Activated CD4-positive, alpha-beta T cell treated with anti-CD3 and anti-CD28 coated beads, Interleukin-2, amount 10 ng/mL, durations not matched to agents 24 days and 14 days (primary cell): ENCODE data around the gene SGSH. TPM values are rescaled to one million over a fixed set of nuclear protein-coding genes. Genes with fewer than 3 reads are reported as not detected.

Source experiments
- DNase-seq: peaks from one replicate; pipeline ENCODE4 v3.0.0; 2022
- H3K27ac Mint-ChIP-seq: one replicate; pipeline ENCODE4 v1.8.0; 2022; ENCODE audit warnings: mild to moderate bottlenecking, mixed read lengths
- H3K27me3 Mint-ChIP-seq: one replicate; pipeline ENCODE4 v1.8.0; 2022; ENCODE audit warnings: mixed read lengths
- H3K36me3 Mint-ChIP-seq: one replicate; pipeline ENCODE4 v1.8.0; 2022; ENCODE audit warnings: low read depth, mild to moderate bottlenecking, mixed read lengths
- H3K4me1 Mint-ChIP-seq: one replicate; pipeline ENCODE4 v1.8.0; 2021; ENCODE audit warnings: mixed read lengths
- H3K4me3 Mint-ChIP-seq: one replicate; pipeline ENCODE4 v1.8.0; 2022; ENCODE audit warnings: mild to moderate bottlenecking, moderate library complexity, mixed read lengths
- H3K9me3 Mint-ChIP-seq: one replicate; pipeline ENCODE4 v1.8.0; 2021; ENCODE audit warnings: mixed read lengths
- intact Hi-C: fragments of 100-400 bp; cut with micrococcal nuclease; formaldehyde crosslinking; loops from one replicate; pipeline ENCODE4 v1.15.1; 2023
- total RNA-seq: library from RNA; stranded (reverse); gene quantifications from 2 replicates; pipeline ENCODE4 v1.2.3, GENCODE V29; 2022

Gene SGSH
- total RNA-seq, 1 donor from 2014 or later = 22.5 TPM

- no peak overlapping the region for H3K4me3 Mint-ChIP-seq
- no peaks in the 10 kb centered on the region for H3K36me3 Mint-ChIP-seq
- no peaks in the 10 kb centered on the region for H3K9me3 Mint-ChIP-seq
- peaks cover 2% of the 10 kb centered on the region for H3K4me1 Mint-ChIP-seq
- no peak for DNase-seq
- H3K27me3 Mint-ChIP-seq = peaks cover 2% of the 10 kb centered on the region
- no peak overlapping the region for H3K27ac Mint-ChIP-seq
- intact Hi-C loops = no loop called here
These were observed 51.8 kb downstream of the SGSH start for GRCh38 chr17:80168371-80168770.

GRCh38 chr17:80166446-80166845, 53.7 kb downstream of the SGSH start:
- intact Hi-C loops = no loop called here

GRCh38 chr17:80164185-80164584, 55.9 kb downstream of the SGSH start:
- intact Hi-C loops = no loop called here
- Mint-ChIP-seq H3K4me3 (no peak overlapping the region), H3K4me1 (no peaks in the 10 kb centered on the region), H3K27me3 (peaks cover 12% of the 10 kb centered on the region), H3K9me3 (no peaks in the 10 kb centered on the region), H3K36me3 (no peaks in the 10 kb centered on the region), H3K27ac (no peak overlapping the region)
- no peak for DNase-seq

More at GRCh38 chr17:80166446-80166845, 53.7 kb downstream of the SGSH start:
- no peak overlapping the region for H3K4me3 Mint-ChIP-seq
- H3K27me3 Mint-ChIP-seq = peaks cover 2% of the 10 kb centered on the region
- H3K9me3 Mint-ChIP-seq = no peaks in the 10 kb centered on the region
- peaks cover 2% of the 10 kb centered on the region for H3K4me1 Mint-ChIP-seq
- no peaks in the 10 kb centered on the region for H3K36me3 Mint-ChIP-seq
- no peak overlapping the region for H3K27ac Mint-ChIP-seq
- no peak for DNase-seq

- Mint-ChIP-seq H3K36me3 (no peaks in the 10 kb centered on the region), H3K27ac (no peak overlapping the region), H3K9me3 (no peaks in the 10 kb centered on the region), H3K4me1 (no peaks in the 10 kb centered on the region), H3K4me3 (no peak overlapping the region), H3K27me3 (peaks cover 13% of the 10 kb centered on the region)
- intact Hi-C loops = no loop called here
- no peak for DNase-seq
These were observed 56.8 kb downstream of the SGSH start for GRCh38 chr17:80163336-80163735.

- intact Hi-C loops = no loop called here
- Mint-ChIP-seq H3K27ac (no peak overlapping the region), H3K27me3 (peaks cover 13% of the 10 kb centered on the region), H3K36me3 (no peaks in the 10 kb centered on the region), H3K9me3 (no peaks in the 10 kb centered on the region), H3K4me1 (no peaks in the 10 kb centered on the region), H3K4me3 (no peak overlapping the region)
- no peak for DNase-seq
These were observed 59.6 kb downstream of the SGSH start for GRCh38 chr17:80160536-80160935.

Other genes starting within 250 kb of the SGSH start
- gene TBC1D16, start 184.5 kb downstream of the SGSH start, total RNA-seq = 1.4 and 1.9 TPM in 2 replicates
- gene CCDC40, start 183.7 kb downstream of the SGSH start, total RNA-seq = 0.37 and 0.54 TPM in 2 replicates
- gene GAA, start 118.8 kb downstream of the SGSH start, total RNA-seq = 17.9 and 20.7 TPM in 2 replicates
- 190 and 192 TPM in 2 replicates for gene EIF4A3, start 73.2 kb downstream of the SGSH start, total RNA-seq
- gene CARD14, start 50.3 kb downstream of the SGSH start, total RNA-seq = not detected in 2 replicates
- 4.3 and 6.2 TPM in 2 replicates for gene SLC26A11, start 94 bp upstream of the SGSH start, total RNA-seq
- 238 and 264 TPM in 2 replicates for gene RNF213, start 40.5 kb upstream of the SGSH start, total RNA-seq
- 16.3 and 16.4 TPM in 2 replicates for gene ENDOV, start 194.8 kb upstream of the SGSH start, total RNA-seq